NT2/D1 (cell line): ENCODE results near the gene PLEKHA7.

Experiments
- YY1 ChIP-seq: IDR thresholded peaks from 2 replicates; pipeline ENCODE4 v1.6.1; 2011; ENCODE audit not compliant: insufficient read length, insufficient read depth
- ZNF274 ChIP-seq: IDR thresholded peaks from 2 replicates; pipeline ENCODE4 v1.6.1; 2011; ENCODE audit warnings: mild to moderate bottlenecking, low read depth, low read length

DNA sequence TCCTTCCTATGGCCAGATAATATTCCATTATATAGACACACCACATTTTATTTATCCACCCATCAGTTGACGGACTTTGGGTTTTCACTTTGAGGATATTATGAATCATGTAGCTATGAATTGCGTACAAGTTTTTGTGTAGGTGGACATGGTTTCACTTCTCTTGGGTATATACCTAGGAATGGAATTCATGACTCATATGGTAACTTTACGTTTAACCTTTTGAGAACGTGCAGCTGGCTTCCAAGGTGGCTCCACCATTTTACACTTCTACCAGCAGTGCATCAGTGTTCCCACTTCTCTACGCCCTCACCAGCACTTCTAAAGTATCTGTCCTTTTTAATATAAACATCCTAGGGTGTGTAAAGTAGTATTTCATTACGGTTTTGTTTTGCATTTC is 112.0 kb downstream of the PLEKHA7 start:
- TF ChIP-seq YY1 (no peak), ZNF274 (no peak)
